SJSA1 (cell line): ENCODE results near the gene GNLY. TPM values are rescaled to one million over a fixed set of nuclear protein-coding genes. Genes with fewer than 3 reads are reported as not detected.
"Not testable (repeated sequence)": the region's sequence is repeated elsewhere in the genome, so short reads cannot be mapped to it uniquely, and the experiment has no call there.

Experiments used
- DNase-seq, 2 experiments: peaks; one replicate each; pipeline ENCODE4 v3.0.0-alpha.2; 2015 to 2020; ENCODE audit warnings: low spot score in 2 of 2, low read depth in 1 of 2
- H3K27ac ChIP-seq: fragments of 250-450 bp; sonication (Bioruptor Pico); 2 replicates; pipeline ENCODE4 v1.5.1; 2020; ENCODE audit warnings: mild to moderate bottlenecking, moderate library complexity
- H3K27me3 ChIP-seq: fragments of 250-450 bp; sonication (Bioruptor Pico); replicated peaks from 2 replicates; pipeline ENCODE4 v1.5.1; 2020; ENCODE audit warnings: mild to moderate bottlenecking, moderate library complexity
- H3K36me3 ChIP-seq: fragments of 250-450 bp; sonication (Bioruptor Pico); 2 replicates; pipeline ENCODE4 v1.5.1; 2020; ENCODE audit warnings: mild to moderate bottlenecking
- H3K4me1 ChIP-seq: fragments of 250-450 bp; sonication (Bioruptor Pico); replicated peaks from 2 replicates; pipeline ENCODE4 v1.6.1; 2021; ENCODE audit warnings: mild to moderate bottlenecking
- H3K4me3 ChIP-seq: fragments of 250-450 bp; sonication (Bioruptor Pico); 2 replicates; pipeline ENCODE4 v1.5.1; 2020; ENCODE audit warnings: mild to moderate bottlenecking
- H3K9me3 ChIP-seq: fragments of 250-450 bp; sonication (Bioruptor Pico); replicated peaks from 2 replicates; pipeline ENCODE4 v1.5.1; 2020; ENCODE audit warnings: mild to moderate bottlenecking
- total RNA-seq: library from RNA; depleted of rRNA; stranded (reverse); fragments of >200 nt; shearing (Covaris generic); gene quantifications from 2 replicates; pipeline ENCODE4 v1.2.3, GENCODE V29; 2014; rRNA removed

Gene GNLY
- total RNA-seq, result not detected in 2 replicates

DNA sequence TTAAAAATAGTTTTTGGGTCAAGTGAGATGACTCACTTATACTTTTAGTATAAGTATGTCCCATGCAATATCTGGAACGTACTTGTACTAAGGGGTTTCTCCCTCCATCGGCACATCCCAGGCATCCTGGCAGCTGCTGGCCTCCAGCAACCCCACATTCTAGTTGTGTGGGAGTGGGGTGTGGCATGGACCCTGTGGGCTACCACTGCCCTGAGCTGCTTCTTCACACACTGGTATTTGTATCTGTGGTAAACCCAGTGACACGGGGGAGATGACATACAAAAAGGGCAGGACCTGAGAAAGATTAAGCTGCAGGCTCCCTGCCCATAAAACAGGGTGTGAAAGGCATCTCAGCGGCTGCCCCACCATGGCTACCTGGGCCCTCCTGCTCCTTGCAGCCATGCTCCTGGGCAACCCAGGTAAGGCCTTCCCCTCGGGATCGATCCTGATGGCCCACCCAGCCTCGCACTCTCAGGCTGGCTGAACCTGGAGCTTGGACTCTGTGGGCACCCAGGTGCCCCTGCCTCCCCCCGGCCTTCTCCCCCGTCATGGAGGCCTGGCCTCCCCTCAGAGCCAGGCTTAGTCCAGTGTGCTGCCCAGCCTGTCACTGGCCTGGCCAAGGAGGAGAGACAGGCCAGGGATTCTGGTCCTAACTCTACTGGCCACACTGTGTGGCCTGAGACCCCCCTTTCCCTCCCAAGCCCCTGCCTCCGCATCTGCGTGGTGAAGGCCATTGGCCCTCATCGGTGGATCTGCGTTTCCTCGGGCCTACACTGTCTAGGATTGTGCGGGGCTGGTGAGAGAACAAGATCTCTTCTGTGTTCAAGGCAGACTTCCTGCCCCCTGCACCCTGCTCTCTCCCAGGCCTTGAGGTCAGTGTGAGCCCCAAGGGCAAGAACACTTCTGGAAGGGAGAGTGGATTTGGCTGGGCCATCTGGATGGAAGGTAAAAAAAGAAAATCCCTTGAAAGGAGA, at the start of gene GNLY:
Gene GNLY (plus strand): TSS at position 307 of the 974 bp plus-strand sequence. CDS start 61 bp downstream, at position 368.
- Histone ChIP-seq H3K27me3 (no peaks in the 10 kb centered on the region), H3K36me3 (no peaks in the 10 kb centered on the region), H3K27ac (no peak within 1 kb of the TSS), H3K4me3 (no peak within 1 kb of the TSS), H3K4me1 (no peaks in the 10 kb centered on the region), H3K9me3 (no peaks in the 10 kb centered on the region)
- no peak for DNase-seq

DNA sequence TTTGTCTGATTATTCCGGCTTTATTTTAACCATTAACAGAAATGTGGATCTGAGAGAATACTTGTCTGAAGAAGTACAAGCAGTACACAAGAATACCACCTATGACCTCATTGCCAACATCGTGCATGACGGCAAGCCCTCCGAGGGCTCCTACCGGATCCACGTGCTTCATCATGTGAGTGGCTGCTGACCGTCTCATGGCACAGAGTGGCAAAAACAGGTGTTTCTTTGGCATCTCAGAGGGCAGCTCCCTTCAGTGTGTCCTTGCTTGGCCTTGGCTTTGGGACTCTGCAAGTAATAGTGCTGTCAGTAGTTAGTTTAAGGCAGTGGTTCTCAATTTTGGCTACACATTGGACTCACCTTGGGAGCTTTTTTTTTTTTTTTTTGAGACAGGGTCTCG, 49.2 kb upstream of the GNLY start:
- DNase-seq, result no peak
- no peak overlapping the region for H3K27ac ChIP-seq
- H3K27me3 ChIP-seq, result no peaks in the 10 kb centered on the region
- no peak overlapping the region for H3K4me3 ChIP-seq
- peaks cover 16% of the 10 kb centered on the region for H3K4me1 ChIP-seq
- no peaks in the 10 kb centered on the region for H3K9me3 ChIP-seq
- peaks cover 99% of the 10 kb centered on the region for H3K36me3 ChIP-seq

DNA sequence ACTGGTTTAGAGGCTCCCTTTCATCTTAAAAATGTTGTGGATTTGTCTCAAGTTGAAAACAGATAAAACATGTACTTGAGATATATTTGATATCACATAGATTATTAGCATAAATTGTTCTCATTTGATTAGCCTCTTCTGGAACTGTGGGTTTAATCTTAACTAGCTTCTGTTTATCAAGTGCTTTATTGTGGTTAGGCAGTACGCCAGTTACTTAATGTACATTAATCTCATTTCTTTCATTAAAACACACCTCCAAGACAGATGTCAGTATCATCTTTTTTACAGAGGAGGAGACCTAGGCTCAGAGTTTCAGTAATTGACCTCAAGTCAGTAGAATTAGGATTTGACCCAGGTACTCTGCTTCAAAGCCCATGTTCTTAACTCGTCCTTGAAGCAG, 48.0 kb upstream of the GNLY start:
- no peak overlapping the region for H3K27ac ChIP-seq
- H3K27me3 ChIP-seq, result no peaks in the 10 kb centered on the region
- no peak overlapping the region for H3K4me3 ChIP-seq
- no peak for DNase-seq
- peaks cover 21% of the 10 kb centered on the region for H3K4me1 ChIP-seq
- no peaks in the 10 kb centered on the region for H3K9me3 ChIP-seq
- H3K36me3 ChIP-seq, result peaks cover 98% of the 10 kb centered on the region

DNA sequence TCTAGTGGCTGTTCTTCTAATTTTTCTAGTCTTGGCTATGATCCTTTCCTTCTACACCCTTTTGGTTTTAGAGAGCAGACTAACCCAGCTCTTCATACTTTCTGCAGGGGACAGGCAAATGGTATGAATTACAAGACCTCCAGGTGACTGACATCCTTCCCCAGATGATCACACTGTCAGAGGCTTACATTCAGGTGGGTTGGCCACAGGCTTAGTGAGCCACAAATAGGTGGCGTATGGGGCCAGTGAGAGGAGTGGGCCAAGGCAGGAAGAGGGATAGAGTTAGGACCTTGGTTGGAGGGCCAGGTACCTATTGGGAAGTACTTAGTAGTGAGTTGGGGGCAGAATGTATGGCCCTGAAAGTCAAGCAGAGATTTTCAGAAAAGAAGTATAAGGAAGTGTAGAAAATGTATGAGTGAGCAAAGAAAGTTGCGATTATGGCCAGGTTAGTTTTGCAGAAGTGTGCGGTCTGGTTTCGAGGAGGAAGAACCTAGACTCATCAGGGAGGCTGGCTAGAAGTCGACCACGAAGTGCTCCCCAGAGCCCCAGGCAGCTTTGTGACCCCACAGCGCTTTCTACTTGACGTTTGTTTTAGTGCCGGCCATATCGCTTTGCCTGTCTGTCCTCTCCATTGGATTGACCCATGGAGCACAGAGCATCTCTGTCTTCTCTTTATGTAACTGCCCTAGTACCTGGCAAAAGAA, 46.2 kb upstream of the GNLY start:
- no peaks in the 10 kb centered on the region for H3K9me3 ChIP-seq
- H3K4me1 ChIP-seq, result peaks cover 21% of the 10 kb centered on the region
- DNase-seq, result no peak
- no peak overlapping the region for H3K27ac ChIP-seq
- H3K36me3 ChIP-seq, result peaks cover 95% of the 10 kb centered on the region
- H3K27me3 ChIP-seq, result no peaks in the 10 kb centered on the region
- no peak overlapping the region for H3K4me3 ChIP-seq

DNA sequence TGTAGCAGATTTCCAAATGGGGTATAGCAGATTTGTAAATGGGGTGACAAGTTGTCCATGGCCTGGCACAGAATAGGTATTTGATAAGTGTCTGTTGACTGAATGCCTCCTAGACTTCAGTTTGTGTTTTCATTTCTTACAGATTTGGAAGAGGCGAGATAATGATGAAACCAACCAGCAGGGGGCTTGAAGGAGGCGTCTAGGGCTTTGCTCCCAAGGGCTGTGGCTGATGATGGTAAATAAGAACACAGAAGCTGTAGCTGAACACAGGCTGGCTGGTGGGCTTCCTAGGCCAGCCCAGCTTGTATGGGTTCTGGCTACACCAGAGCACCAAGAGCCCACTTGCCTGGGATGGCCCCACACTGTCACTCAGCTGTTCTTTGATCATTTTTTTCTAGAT, 45.5 kb upstream of the GNLY start:
- Histone ChIP-seq H3K27ac (no peak overlapping the region), H3K4me1 (peaks cover 21% of the 10 kb centered on the region), H3K36me3 (peaks cover 93% of the 10 kb centered on the region), H3K9me3 (no peaks in the 10 kb centered on the region), H3K27me3 (no peaks in the 10 kb centered on the region), H3K4me3 (no peak overlapping the region)
- peak; percentile 44 to 60 for DNase-seq

DNA sequence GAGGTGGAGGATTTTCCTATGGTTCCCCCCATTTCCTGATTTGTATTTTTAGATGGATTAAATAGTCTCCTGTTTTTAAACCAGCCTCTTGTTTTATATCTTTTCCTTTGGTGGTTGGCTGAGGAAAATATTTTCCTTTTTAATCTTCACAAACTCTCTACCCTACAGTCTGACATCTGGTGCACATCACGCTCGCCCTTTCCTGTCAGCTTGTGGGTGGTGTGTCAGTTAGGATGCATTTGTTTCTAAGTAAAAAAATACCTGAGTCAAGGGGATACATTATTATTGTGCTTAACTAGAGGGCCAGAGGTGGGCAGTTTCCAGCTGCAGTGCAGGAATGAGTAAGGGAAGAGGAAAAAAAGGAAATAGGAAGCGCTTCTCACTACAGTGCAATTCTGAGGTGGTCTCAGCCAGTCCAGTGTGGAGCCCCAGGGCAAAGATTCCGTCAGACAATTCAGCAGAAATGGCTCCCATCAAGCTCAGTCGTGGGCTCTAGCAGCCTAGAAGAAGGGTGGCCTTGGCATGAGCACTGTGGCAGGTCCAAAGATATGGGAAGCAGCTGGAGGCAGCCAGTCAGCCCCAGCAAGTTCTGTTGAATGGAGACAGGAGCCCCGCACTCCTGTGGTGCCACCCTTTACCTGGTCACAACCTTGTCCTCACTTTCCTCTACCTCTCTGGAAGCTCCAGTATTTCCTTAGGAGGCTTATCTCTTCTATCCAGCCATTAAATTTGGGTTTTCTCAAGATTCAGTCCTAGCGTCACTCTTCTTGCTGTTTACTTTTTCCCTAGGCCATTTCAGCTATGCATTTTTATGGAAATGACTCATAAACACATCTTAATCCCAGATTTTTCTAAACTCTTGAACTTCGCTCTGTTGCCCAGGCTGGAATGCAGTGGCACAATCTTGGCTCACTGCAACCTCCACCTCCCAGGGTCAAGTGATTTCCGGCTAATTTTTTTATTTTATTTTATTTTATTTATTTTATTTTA, 44.7 kb upstream of the GNLY start:
- peaks cover 21% of the 10 kb centered on the region for H3K4me1 ChIP-seq
- no peaks in the 10 kb centered on the region for H3K27me3 ChIP-seq
- no peaks in the 10 kb centered on the region for H3K9me3 ChIP-seq
- H3K36me3 ChIP-seq, result peaks cover 92% of the 10 kb centered on the region
- H3K4me3 ChIP-seq, result no peak overlapping the region
- H3K27ac ChIP-seq, result peak overlapping the region; percentile 13
- peak in 1 of 2 experiments; percentile 62 for DNase-seq

DNA sequence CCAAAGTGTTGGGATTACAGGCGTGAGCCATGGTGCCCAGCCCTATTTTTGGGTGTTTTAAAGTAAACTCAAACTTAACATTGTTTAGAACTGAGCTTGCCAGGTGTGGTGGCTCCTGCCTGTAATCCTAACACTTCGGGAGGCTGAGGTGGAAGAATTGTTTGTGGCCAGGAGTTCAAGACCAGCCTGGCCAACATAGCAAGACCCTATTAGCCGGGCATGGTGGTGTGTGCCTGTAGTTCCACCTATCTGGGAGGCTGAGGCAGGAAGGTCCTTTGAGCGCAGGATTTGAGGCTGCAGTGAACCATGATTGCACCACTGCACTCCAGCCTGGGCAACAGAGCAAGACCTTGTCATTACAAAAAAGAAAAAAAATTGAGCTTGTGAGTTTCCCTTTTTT, 43.7 kb upstream of the GNLY start:
- DNase-seq, result no peak
- Histone ChIP-seq H3K27ac (no peak overlapping the region; the same call in 1 of the 2 replicates), H3K9me3 (no peaks in the 10 kb centered on the region), H3K4me1 (peaks cover 21% of the 10 kb centered on the region), H3K36me3 (peaks cover 82% of the 10 kb centered on the region), H3K4me3 (no peak overlapping the region), H3K27me3 (no peaks in the 10 kb centered on the region)

DNA sequence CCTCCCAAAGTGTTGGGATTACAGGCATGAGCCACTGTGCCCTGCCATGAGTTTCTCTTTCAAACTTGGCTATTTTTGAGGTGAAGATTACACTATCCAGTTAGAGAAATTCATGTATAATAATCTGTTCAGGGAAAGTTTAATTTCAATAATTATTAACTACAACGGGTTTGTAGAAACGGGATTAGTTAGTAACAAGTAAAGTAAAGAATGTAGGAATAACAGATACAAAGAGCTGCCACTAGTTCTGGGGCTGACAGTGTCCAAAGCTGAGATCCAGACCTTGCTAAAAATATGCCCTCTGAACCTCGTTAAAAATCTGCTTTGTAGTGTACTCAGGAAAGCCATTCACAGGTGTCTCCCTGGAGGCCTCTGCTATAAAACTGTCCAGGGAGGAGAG, 43.1 kb upstream of the GNLY start:
- Histone ChIP-seq H3K36me3 (peaks cover 80% of the 10 kb centered on the region), H3K4me1 (peaks cover 23% of the 10 kb centered on the region), H3K27ac (no peak overlapping the region), H3K9me3 (no peaks in the 10 kb centered on the region), H3K4me3 (no peak overlapping the region), H3K27me3 (no peaks in the 10 kb centered on the region)
- DNase-seq, result no peak

DNA sequence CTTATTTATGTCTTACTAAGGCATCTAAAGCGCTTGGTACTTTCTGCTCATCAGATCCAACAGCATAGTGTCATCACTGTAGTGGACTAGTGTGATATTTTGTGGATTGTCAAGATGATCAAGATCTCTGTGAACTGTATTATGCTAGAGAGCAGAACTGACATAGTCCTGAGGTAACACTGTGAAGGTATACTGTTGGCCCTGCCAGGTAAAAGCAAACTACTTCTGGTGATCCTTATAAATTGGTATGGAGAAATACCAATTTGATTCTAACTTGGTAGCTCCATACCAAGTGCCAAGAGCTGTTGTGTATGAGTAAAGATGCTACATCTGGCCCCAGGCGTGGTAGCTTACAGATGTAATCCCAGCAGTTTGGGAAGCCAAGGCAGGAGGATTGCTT, 42.1 kb upstream of the GNLY start:
- H3K4me3 ChIP-seq, result no peak overlapping the region
- no peaks in the 10 kb centered on the region for H3K9me3 ChIP-seq
- no peaks in the 10 kb centered on the region for H3K27me3 ChIP-seq
- no peak for DNase-seq
- H3K4me1 ChIP-seq, result peaks cover 25% of the 10 kb centered on the region
- H3K27ac ChIP-seq, result no peak overlapping the region
- H3K36me3 ChIP-seq, result peaks cover 74% of the 10 kb centered on the region

DNA sequence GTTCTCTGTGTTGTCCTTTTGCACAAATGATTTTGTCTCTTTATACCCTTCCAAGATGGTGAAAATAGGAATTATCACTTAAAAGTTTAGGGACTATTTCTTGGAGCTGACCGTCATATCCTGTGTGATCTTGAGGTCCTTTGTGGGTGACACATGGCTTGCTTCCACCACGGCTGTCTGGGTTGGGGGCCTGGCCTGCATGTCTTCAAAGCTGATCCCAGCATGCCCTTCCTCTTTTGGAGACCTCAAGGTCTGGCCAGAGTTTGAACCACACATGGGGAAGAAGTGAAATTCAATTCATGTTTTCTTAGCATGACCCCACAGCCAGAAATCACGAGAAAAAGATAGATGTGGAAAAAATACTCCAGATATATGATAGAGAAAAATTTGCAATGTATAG, 40.2 kb upstream of the GNLY start:
- no peak for DNase-seq
- Histone ChIP-seq H3K4me3 (no peak overlapping the region), H3K27me3 (no peaks in the 10 kb centered on the region), H3K4me1 (peaks cover 18% of the 10 kb centered on the region), H3K9me3 (no peaks in the 10 kb centered on the region), H3K27ac (no peak overlapping the region), H3K36me3 (peaks cover 54% of the 10 kb centered on the region)

DNA sequence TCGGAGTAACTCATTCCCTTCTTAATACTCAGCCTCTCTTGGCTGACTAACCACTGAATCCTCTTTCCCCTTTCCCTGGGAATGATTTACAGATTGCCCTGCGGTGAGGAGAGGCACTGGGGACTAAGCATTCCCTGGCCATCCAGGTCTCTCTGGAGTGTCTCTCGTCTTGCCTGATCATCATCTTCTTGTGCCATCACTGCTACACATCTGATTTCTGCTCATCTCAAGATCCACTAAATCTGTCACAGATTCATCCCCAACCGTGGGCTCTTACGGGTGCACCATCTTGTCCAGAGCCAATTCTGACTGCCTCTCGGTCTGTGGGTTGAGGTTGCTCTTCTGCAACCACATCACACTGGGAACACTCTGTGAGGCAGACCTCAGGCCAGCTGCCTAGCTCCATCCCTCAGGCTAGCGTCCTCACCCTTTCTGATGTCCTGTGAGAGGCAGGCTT, 38.2 kb upstream of the GNLY start:
- Histone ChIP-seq H3K4me1 (peaks cover 4% of the 10 kb centered on the region; the same call in 1 of the 2 replicates), H3K9me3 (no peaks in the 10 kb centered on the region), H3K27me3 (no peaks in the 10 kb centered on the region), H3K4me3 (no peak overlapping the region), H3K27ac (no peak overlapping the region), H3K36me3 (peaks cover 41% of the 10 kb centered on the region)
- no peak for DNase-seq

DNA sequence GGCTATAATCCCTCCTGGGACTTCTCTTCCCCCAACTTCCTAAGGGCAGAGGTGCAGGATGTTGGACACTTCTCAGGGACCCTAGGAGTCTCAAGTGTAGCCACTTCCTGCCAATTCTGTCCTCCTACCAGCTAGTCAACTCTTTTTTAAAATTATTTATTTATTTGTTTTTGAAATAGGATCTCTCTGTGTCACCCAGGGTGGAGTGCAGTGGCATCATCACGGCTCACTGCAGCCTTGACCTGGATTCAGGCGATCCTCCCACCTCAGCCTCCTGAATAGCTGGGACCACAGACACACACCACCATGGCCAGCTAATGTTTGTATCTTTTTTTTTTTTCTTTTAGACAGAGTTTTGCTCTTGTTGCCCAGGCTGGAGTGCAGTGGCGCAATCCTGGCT, 37.7 kb upstream of the GNLY start:
- DNase-seq, result no peak
- no peak overlapping the region for H3K4me3 ChIP-seq
- H3K27ac ChIP-seq, result no peak overlapping the region
- no peaks in the 10 kb centered on the region for H3K9me3 ChIP-seq
- H3K36me3 ChIP-seq, result peaks cover 36% of the 10 kb centered on the region
- peaks cover 4% of the 10 kb centered on the region; the same call in 1 of the 2 replicates for H3K4me1 ChIP-seq
- no peaks in the 10 kb centered on the region for H3K27me3 ChIP-seq

DNA sequence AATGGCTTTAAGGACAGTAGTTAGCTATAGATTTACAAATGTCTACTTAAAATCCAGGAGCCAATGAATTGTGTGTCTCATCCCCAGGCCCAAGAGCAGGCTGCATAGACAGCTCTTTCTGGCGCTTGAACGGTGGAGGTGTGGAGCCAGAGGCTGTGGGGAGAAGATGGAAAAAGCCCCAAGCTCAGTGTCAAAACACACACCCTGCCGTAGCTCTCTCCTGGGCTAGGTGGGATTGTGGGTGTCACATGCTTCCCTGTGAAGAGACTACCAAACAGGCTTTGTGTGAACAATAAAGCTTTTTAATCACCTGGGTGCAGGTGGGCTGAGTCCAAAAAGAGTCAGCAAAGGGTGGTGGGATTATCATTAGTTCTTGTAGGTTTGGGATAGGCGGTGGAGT, 36.8 kb upstream of the GNLY start:
- not testable (repeated sequence) for H3K27me3 ChIP-seq, H3K9me3 ChIP-seq

More for the DNA sequence above, 36.8 kb upstream of the GNLY start:
- H3K27ac ChIP-seq, H3K4me3 ChIP-seq, DNase-seq, H3K4me1 ChIP-seq: not testable (repeated sequence)
- H3K36me3 ChIP-seq, result peaks cover 27% of the 10 kb centered on the region
